ENCODE measurements around the gene CADPS.

- TF ChIP-seq GATA2 (IDR thresholded peaks at IDR 0.05; ENCODE audit: low read depth, low read length) (no peak), GATA3 (IDR thresholded peaks at IDR 0.05; ENCODE audit: low read depth, low read length) (no peak)
Observed at GRCh38 chr3:62582495-62583172, 292.6 kb downstream of the CADPS start.

Measured in SH-SY5Y (cell line).